RPMI7951 (cell line): ENCODE data around the gene PRRC2C. TPM values are rescaled to one million over a fixed set of nuclear protein-coding genes. Genes with fewer than 3 reads are reported as not detected.
A peak's percentile ranks its signal among the peaks of the same experiment; 100 is the strongest.

Experiments
- DNase-seq: peaks from one replicate; pipeline ENCODE4 v3.0.0-alpha.2; 2012; ENCODE audit warnings: low read depth
- total RNA-seq: library from RNA; depleted of rRNA; stranded (reverse); fragments of >200 nt; shearing (Covaris generic); gene quantifications from 2 replicates; pipeline ENCODE4 v1.2.3, GENCODE V29; 2014; rRNA removed

The PRRC2C gene
- total RNA-seq, 1 experiment from 2014 or later, result 30.3 TPM

DNA sequence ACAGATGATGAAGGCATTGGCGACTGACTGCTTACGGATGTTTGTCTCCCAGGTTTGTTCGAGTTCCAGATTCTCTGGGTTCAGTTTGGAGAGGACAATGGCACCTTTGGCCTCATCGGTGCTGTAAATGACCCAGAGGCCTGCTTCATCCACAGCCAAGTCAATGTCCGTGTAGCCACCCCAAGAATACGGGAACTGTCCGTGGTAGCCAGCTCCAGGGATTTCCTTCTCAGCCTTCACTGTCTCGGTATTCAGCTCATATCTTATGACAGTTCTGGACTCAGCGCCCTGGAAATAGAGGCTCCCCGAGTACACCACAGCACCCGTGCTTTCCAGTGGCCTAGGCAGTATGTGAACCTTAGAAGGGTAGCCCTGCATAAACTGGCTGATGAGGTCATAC, 150.8 kb downstream of the PRRC2C start:
- DNase-seq, result peak; percentile 11

DNA sequence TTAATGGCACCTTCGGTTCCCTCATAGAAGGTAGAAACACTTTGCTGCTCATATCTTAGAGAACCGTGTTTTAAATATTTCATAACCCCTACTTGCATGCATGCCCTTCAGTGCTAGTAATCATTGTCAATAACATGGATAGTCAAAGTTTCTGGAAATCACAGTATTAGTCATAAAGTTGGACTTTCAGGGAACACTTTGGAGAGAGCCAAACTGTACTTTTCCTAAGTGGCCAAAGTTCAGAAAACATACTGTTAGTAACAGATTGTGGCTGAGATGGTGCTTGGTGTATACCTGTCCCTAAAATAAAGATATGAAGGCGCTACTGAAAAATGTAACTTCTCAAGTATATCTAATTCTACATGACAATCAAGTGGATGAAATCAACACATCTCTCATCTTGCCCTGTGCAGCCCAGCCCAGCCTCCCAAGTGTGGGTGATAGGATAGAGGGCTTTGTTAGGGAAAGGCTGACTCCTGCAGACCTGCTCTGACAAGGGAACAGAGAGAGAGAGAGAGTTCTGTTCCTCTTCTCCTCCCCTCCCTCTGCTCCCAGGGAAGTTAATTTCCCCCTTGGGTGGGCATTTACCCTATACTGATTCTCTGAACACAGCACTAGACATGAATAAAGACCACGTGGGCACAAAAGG, 152.7 kb downstream of the PRRC2C start:
- DNase-seq, result no peak

DNA sequence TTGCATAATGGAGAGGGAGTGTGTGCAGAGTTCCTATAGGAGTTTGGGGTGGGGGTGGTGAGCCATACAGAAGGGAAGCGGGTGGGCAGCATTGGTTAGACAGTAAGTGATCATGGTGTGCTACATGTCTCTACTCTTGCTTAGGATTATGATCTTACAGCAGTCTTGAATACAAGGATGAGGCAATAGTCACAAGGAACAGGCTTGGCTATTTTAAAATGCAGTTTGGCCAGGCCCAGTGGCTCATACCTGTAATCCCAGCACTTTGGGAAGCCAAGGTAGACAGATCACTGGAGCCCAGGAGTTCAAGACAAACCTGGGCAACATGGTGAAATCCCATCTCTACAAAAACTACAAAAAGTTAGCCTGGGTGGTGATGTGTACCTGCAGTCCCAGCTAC, 154.9 kb downstream of the PRRC2C start:
- DNase-seq, result no peak

DNA sequence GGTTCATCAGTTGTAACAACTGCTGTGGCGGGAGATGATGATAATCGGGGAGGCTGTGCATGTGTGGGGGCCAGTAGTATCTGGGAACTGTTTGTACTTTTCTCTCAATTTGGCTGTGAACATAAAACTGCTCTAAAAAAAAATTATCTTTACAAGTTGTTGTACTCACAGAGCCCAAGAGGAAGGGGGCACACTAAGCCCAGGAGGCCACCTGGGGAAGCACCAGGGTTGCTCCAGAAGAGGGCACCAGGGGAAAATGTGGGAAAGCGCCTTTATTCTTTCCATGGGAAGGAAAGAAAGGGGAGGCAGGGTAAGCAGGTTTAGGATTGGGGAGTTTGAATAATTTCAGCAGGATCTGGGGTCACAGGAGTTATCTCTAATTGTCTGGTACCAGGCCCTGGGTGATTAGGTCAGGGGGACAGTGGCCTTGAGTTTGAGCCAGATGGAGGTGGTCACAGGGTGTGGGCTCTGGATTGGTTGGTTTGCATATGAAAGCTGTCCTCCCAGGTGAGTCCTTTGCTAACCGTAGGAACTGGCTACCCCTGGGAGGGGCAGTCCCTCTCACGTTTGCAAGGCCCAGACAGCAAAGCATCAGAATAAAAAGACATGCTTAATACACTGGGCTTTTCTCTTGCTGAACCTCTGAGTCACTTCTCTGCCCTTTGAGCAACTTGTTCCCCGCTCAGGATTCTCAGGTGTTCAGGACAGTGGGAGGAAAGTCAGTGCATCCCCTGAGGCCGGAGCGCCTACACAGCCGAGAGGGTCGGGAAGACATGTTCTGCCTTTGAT, 155.9 kb downstream of the PRRC2C start:
- no peak for DNase-seq

DNA sequence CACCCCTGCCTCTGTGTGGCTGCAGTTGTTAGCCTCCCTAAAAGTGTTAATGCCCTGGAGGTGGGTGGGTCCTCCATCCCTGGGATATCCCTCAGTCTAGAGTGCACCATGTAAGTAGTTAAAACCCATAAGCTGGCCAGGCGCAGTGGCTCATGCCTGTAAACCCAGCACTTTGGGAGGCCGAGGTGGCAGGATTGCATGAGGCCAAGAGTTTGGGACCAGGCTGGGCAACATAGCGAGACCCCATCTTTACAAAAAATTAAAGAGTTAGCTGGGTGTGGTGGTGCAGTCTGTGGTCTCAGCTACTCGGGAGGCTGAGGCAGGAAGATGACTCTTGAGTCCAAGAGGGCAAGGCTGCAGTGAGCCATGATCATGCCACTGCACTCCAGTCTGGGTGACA, 156.9 kb downstream of the PRRC2C start:
- DNase-seq, result no peak

Other genes starting within 250 kb of the PRRC2C start
- gene FMO1, start 237.0 kb upstream of the PRRC2C start, total RNA-seq, result 0.10 and 0.12 TPM in 2 replicates
- gene FMO4, start 171.3 kb upstream of the PRRC2C start, total RNA-seq, result 3.1 and 10.8 TPM in 2 replicates
- not detected in 2 replicates for gene MYOCOS, start 136.7 kb downstream of the PRRC2C start, total RNA-seq
- not detected in 2 replicates for gene MYOC, start 167.2 kb downstream of the PRRC2C start, total RNA-seq